NT2/D1 (cell line): ENCODE data around the gene CHCHD6.
A peak's percentile ranks its signal among the peaks of the same experiment; 100 is the strongest.

Source experiments
- DNase-seq: peaks from one replicate; pipeline ENCODE4 v3.0.0-alpha.2; 2011; ENCODE audit warnings: low read depth, low spot score
- H3K27me3 ChIP-seq: 2 replicates; pipeline ENCODE4 v1.6.0; 2011; ENCODE audit warnings: mild to moderate bottlenecking; ENCODE audit not compliant: insufficient read length, insufficient read depth
- H3K36me3 ChIP-seq: 2 replicates; pipeline ENCODE4 v1.6.1; 2011; ENCODE audit warnings: mild to moderate bottlenecking, low read length, mixed read lengths; ENCODE audit not compliant: insufficient read depth, insufficient read length
- H3K4me1 ChIP-seq: 2 replicates; pipeline ENCODE4 v1.5.1; 2011; ENCODE audit not compliant: insufficient read depth, insufficient read length
- H3K4me3 ChIP-seq: 2 replicates; pipeline ENCODE4 v1.5.1; 2011; ENCODE audit warnings: low read depth; ENCODE audit not compliant: insufficient read length
- H3K9ac ChIP-seq: 2 replicates; pipeline ENCODE4 v1.6.0; 2011; ENCODE audit warnings: low read depth; ENCODE audit not compliant: insufficient read length
- H3K9me3 ChIP-seq: 2 replicates; pipeline ENCODE4 v1.5.1; 2011; ENCODE audit warnings: mild to moderate bottlenecking, low read length; ENCODE audit not compliant: insufficient read depth
- SUZ12 ChIP-seq: IDR thresholded peaks from 2 replicates; pipeline ENCODE4 v1.6.1; 2011; ENCODE audit not compliant: insufficient read length, insufficient read depth; ENCODE audit errors: extremely low read depth
- YY1 ChIP-seq: IDR thresholded peaks from 2 replicates; pipeline ENCODE4 v1.6.1; 2011; ENCODE audit not compliant: insufficient read length, insufficient read depth
- ZNF274 ChIP-seq: IDR thresholded peaks from 2 replicates; pipeline ENCODE4 v1.6.1; 2011; ENCODE audit warnings: mild to moderate bottlenecking, low read depth, low read length

The CHCHD6 gene

GRCh38 chr3:126956361-126956760 is 252.3 kb downstream of the CHCHD6 start:
- Histone ChIP-seq H3K9me3 (no peaks in the 10 kb centered on the region), H3K4me3 (no peak overlapping the region), H3K36me3 (peaks cover 6% of the 10 kb centered on the region), H3K27me3 (no peaks in the 10 kb centered on the region), H3K9ac (no peak overlapping the region), H3K4me1 (peaks cover 16% of the 10 kb centered on the region)
- TF ChIP-seq SUZ12: no peak
- no peak for TF ChIP-seq YY1
- no peak for TF ChIP-seq ZNF274
- DNase-seq: no peak

DNA sequence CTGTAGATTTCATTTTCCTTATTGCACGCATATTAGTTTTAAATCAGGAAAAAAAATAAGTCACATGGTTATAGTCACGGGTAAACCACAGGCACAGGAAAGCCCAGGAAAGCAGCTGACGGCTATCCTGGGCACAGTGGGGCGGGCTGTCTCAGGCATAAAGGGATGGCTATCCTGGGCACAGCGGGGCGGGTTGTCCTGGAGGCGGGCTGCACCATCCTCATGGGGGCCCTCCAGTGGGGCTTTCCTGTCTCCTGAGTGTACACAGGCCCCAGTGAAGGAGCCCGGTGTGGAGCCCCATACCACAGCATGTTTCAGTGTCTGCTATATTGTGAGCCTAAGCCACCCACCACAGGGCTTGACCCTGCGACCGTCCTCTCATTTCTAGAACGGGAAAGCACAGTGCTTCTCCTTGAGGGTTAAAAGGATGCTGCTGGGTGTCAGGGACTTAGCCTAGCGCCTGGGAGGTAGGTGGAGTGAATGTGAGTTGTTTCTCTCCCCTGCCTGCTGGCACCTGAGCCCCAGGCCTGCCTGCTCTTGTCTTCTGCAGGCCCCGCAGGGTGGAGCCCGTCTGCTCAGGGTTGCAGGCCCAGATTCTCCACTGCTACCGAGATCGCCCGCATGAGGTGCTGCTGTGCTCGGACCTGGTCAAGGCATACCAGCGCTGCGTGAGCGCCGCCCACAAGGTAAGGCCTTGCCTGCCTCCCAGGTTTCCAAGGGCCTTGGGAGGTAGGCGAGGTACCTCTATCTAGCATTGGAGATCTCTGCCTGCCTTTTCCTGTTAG is 253.0 kb downstream of the CHCHD6 start:
- Histone ChIP-seq H3K4me1 (peaks cover 16% of the 10 kb centered on the region), H3K4me3 (no peak overlapping the region), H3K9me3 (no peaks in the 10 kb centered on the region), H3K9ac (no peak overlapping the region), H3K27me3 (no peaks in the 10 kb centered on the region), H3K36me3 (peaks cover 6% of the 10 kb centered on the region)
- no peak for DNase-seq
- TF ChIP-seq SUZ12 (no peak), ZNF274 (no peak), YY1 (no peak)

- Histone ChIP-seq H3K4me1 (peaks cover 16% of the 10 kb centered on the region), H3K27me3 (no peaks in the 10 kb centered on the region), H3K36me3 (peaks cover 4% of the 10 kb centered on the region), H3K9me3 (no peaks in the 10 kb centered on the region), H3K9ac (no peak overlapping the region), H3K4me3 (no peak overlapping the region)
- no peak for DNase-seq
- no peak for TF ChIP-seq SUZ12
- TF ChIP-seq YY1: no peak
- no peak for TF ChIP-seq ZNF274
Measured at GRCh38 chr3:126957776-126958637, 254.0 kb downstream of the CHCHD6 start.

- H3K9ac ChIP-seq: no peak overlapping the region
- peaks cover 16% of the 10 kb centered on the region for H3K4me1 ChIP-seq
- TF ChIP-seq YY1: no peak
- TF ChIP-seq SUZ12: no peak
- no peak for TF ChIP-seq ZNF274
- DNase-seq: no peak
- H3K36me3 ChIP-seq: no peaks in the 10 kb centered on the region
- H3K4me3 ChIP-seq: no peak overlapping the region
- no peaks in the 10 kb centered on the region for H3K27me3 ChIP-seq
- no peaks in the 10 kb centered on the region for H3K9me3 ChIP-seq
Measured at GRCh38 chr3:126958638-126959085, 254.6 kb downstream of the CHCHD6 start.

GRCh38 chr3:126959136-126959920 is 255.3 kb downstream of the CHCHD6 start:
- Histone ChIP-seq H3K36me3 (no peaks in the 10 kb centered on the region), H3K9me3 (no peaks in the 10 kb centered on the region), H3K4me1 (peaks cover 16% of the 10 kb centered on the region), H3K27me3 (no peaks in the 10 kb centered on the region), H3K4me3 (no peak overlapping the region), H3K9ac (no peak overlapping the region)
- no peak for TF ChIP-seq YY1
- no peak for TF ChIP-seq SUZ12
- TF ChIP-seq ZNF274: no peak
- no peak for DNase-seq

- H3K36me3 ChIP-seq: no peaks in the 10 kb centered on the region
- no peaks in the 10 kb centered on the region for H3K27me3 ChIP-seq
- no peaks in the 10 kb centered on the region for H3K9me3 ChIP-seq
- no peak overlapping the region for H3K4me3 ChIP-seq
- no peak for TF ChIP-seq ZNF274
- no peak for TF ChIP-seq YY1
- no peak for TF ChIP-seq SUZ12
- peak overlapping the region; percentile 52 for H3K9ac ChIP-seq
- peak; percentile 47 for DNase-seq
- peaks cover 16% of the 10 kb centered on the region for H3K4me1 ChIP-seq
Measured at GRCh38 chr3:126959921-126960603, 256.0 kb downstream of the CHCHD6 start.
